EL (cell line): ENCODE data around the gene MYO1D.
"Not testable (repeated sequence)": the region's sequence is repeated elsewhere in the genome, so short reads cannot be mapped to it uniquely, and the experiment has no call there.

Source experiments
- DNase-seq: peaks from one replicate; pipeline ENCODE4 v3.0.0-alpha.2; 2016

The MYO1D gene

GRCh38 chr17:32771396-32771795 lies 105.5 kb downstream of the MYO1D start:
- DNase-seq, result no peak

- no peak for DNase-seq
Observed at GRCh38 chr17:32769846-32770245, 107.1 kb downstream of the MYO1D start.

- DNase-seq, result no peak
Observed at GRCh38 chr17:32763855-32764439, 113.0 kb downstream of the MYO1D start.

GRCh38 chr17:32759476-32759875 lies 117.4 kb downstream of the MYO1D start:
- DNase-seq, result no peak

- DNase-seq, result peak; percentile 23
Observed at GRCh38 chr17:32757963-32758362, 119.0 kb downstream of the MYO1D start.

GRCh38 chr17:32756696-32757095 lies 120.2 kb downstream of the MYO1D start:
- DNase-seq, result no peak

GRCh38 chr17:32755045-32755805 lies 121.7 kb downstream of the MYO1D start:
- peak; percentile 68 for DNase-seq

GRCh38 chr17:32752934-32753333 lies 124.0 kb downstream of the MYO1D start:
- no peak for DNase-seq

- DNase-seq, result no peak
Observed at GRCh38 chr17:32747856-32748255, 129.1 kb downstream of the MYO1D start.

- peak; percentile 63 for DNase-seq
Observed at GRCh38 chr17:32746698-32747097, 130.2 kb downstream of the MYO1D start.

GRCh38 chr17:32746280-32746679 lies 130.6 kb downstream of the MYO1D start:
- DNase-seq, result peak; percentile 31

GRCh38 chr17:32742681-32743538 lies 134.0 kb downstream of the MYO1D start:
- peak; percentile 39 for DNase-seq

GRCh38 chr17:32741381-32741780 lies 135.5 kb downstream of the MYO1D start:
- DNase-seq, result no peak

- no peak for DNase-seq
Observed at GRCh38 chr17:32739722-32740121, 137.2 kb downstream of the MYO1D start.

GRCh38 chr17:32739151-32739550 lies 137.8 kb downstream of the MYO1D start:
- DNase-seq, result not testable (repeated sequence)

- DNase-seq, result no peak
Observed at GRCh38 chr17:32733401-32733800, 143.5 kb downstream of the MYO1D start.

GRCh38 chr17:32732900-32733299 lies 144.0 kb downstream of the MYO1D start:
- DNase-seq, result no peak

- DNase-seq, result no peak
Observed at GRCh38 chr17:32732296-32732642, 144.7 kb downstream of the MYO1D start.

- DNase-seq, result no peak
Observed at GRCh38 chr17:32731556-32732295, 145.2 kb downstream of the MYO1D start.

GRCh38 chr17:32727681-32728080 lies 149.2 kb downstream of the MYO1D start:
- no peak for DNase-seq

GRCh38 chr17:32725697-32726096 lies 151.2 kb downstream of the MYO1D start:
- no peak for DNase-seq

- peak; percentile 9 for DNase-seq
Observed at GRCh38 chr17:32723310-32723955, 153.5 kb downstream of the MYO1D start.

GRCh38 chr17:32722733-32723132 lies 154.2 kb downstream of the MYO1D start:
- no peak for DNase-seq
